AG04450 (cell line): ENCODE results near the gene FOS. TPM values are rescaled to one million over a fixed set of nuclear protein-coding genes. Genes with fewer than 3 reads are reported as not detected.

Source experiments
- CTCF ChIA-PET: fragments of 300-600, 350-600 bp; formaldehyde crosslinking; extraction: SDS; loops from one replicate; lab custom pipeline; 2022; ENCODE audit warnings: antibody characterized with exemption, inconsistent platforms; lab: Charles Lee
- POLR2A ChIA-PET: fragments of 350-600 bp; formaldehyde crosslinking; extraction: SDS; loops from one replicate; lab custom pipeline; 2021; ENCODE audit warnings: antibody characterized with exemption, inconsistent platforms; lab: Yijun Ruan, JAX
- DNase-seq: peaks from one replicate; pipeline ENCODE4 v3.0.0-alpha.2; 2011; ENCODE audit warnings: low read depth, low spot score
- H3K27ac ChIP-seq: one replicate; pipeline ENCODE4 v1.5.1; 2012; ENCODE audit warnings: low read depth, low read length, control low read depth
- H3K27me3 ChIP-seq: one replicate; pipeline ENCODE4 v1.6.0; 2012; ENCODE audit warnings: low read length; ENCODE audit not compliant: control insufficient read depth, insufficient read depth
- H3K4me3 ChIP-seq: 2 replicates; pipeline ENCODE4 v1.5.1; 2011; ENCODE audit warnings: mild to moderate bottlenecking, low read depth, low read length, control low read depth
- H3K9me3 ChIP-seq: 2 replicates; pipeline ENCODE4 v1.5.1; 2012; ENCODE audit warnings: low read length; ENCODE audit not compliant: control insufficient read depth, insufficient read depth
- polyA plus RNA-seq: library from polyadenylated mRNA; depleted of rRNA; stranded (reverse); fragments of >200 nt; gene quantifications from 2 replicates; pipeline ENCODE4 v1.2.3, GENCODE V29; 2011
- TF ChIP-seq, protein P1 (sequence below): IDR thresholded peaks from 2 replicates; pipeline ENCODE4 v1.5.1; 2011; ENCODE audit warnings: low read depth, low read length, control low read depth, inconsistent platforms

Gene FOS
- polyA plus RNA-seq, 1 experiment = 30.6 TPM

DNA sequence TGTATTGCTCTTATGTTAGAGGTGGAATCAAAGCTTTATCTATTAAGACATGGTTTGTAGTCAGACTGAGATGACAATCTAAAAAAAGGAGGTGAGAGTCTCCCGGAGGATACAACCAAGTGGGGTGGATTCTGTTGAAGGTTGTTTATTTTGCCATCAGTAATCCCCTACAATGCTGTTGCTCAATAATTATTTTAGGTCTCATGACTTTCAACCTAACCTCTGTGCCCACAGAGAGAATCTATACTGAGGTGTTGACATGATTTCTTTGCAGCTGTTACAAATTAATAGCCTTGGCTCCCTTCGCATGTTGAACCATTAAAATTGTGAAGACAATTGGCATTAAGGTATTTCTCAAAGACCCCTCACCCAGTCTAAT lies 28.7 kb upstream of the FOS start:
- CTCF ChIA-PET = no interaction called here
- Histone ChIP-seq H3K27me3 (peaks cover 9% of the 10 kb centered on the region), H3K9me3 (no peaks in the 10 kb centered on the region), H3K4me3 (no peak overlapping the region), H3K27ac (no peak overlapping the region)
- POLR2A ChIA-PET = no interaction called here
- TF ChIP-seq, protein P1, sequence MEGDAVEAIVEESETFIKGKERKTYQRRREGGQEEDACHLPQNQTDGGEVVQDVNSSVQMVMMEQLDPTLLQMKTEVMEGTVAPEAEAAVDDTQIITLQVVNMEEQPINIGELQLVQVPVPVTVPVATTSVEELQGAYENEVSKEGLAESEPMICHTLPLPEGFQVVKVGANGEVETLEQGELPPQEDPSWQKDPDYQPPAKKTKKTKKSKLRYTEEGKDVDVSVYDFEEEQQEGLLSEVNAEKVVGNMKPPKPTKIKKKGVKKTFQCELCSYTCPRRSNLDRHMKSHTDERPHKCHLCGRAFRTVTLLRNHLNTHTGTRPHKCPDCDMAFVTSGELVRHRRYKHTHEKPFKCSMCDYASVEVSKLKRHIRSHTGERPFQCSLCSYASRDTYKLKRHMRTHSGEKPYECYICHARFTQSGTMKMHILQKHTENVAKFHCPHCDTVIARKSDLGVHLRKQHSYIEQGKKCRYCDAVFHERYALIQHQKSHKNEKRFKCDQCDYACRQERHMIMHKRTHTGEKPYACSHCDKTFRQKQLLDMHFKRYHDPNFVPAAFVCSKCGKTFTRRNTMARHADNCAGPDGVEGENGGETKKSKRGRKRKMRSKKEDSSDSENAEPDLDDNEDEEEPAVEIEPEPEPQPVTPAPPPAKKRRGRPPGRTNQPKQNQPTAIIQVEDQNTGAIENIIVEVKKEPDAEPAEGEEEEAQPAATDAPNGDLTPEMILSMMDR = no peak
- no peak for DNase-seq

DNA sequence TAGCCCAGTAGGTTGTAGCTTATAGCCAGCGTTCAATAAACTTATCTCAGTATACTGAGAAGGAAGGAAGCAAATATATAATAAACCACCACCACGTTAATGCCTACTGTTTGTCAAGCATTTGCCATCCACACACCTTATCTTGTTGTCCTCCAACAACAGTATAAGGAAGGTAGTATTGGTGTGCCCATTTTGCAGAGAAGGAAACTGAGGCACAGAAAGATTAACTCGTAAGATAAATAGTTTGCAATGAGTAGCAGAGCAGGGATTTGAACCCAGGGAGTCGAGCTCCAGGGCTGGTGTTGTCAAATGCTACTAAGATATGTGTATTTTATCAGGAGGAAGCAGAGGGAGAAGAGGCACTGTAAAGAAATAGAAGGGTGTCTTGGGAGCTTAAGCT lies 27.8 kb upstream of the FOS start:
- TF ChIP-seq, protein P1 = no peak
- ChIA-PET POLR2A (no interaction called here), CTCF (no interaction called here)
- Histone ChIP-seq H3K4me3 (no peak overlapping the region), H3K9me3 (no peaks in the 10 kb centered on the region), H3K27ac (no peak overlapping the region), H3K27me3 (peaks cover 9% of the 10 kb centered on the region)
- DNase-seq = no peak

DNA sequence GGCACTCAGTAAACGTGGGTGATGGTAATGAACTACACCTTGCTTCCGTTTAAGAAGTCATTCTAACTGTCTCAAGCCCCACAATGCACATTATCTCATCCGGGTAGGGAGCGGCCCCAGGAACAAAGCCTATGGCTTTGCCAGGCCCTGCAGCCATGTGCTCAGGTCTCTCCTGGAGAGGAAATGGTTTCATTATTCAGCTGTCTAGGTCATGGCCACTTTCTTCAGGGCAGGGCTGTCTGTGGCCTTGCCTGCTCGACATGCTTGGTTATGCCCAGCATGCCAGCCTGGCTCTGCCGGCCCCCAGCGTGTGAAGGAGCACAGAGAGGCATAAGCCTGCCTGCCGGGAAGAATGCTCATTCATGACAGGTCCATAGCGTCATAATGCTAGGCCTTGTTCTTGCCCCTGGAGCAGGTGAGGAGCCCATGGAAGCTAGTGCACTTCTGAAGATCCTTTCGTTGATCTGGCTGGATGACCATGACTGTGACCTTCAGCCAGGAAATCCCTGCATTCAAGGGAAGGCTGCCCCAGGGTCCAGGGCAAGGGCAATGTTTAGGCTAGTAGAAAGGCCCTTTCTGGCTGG lies 26.3 kb upstream of the FOS start:
- TF ChIP-seq, protein P1 = no peak
- ChIA-PET POLR2A (no interaction called here), CTCF (interaction anchor here (0.5 kb wide), 1 partner anchor 11 kb away, joined by 3 read pairs; no protein-coding TSS in a partner anchor)
- H3K27me3 ChIP-seq = no peaks in the 10 kb centered on the region
- DNase-seq = no peak
- H3K4me3 ChIP-seq = no peak overlapping the region
- no peak overlapping the region for H3K27ac ChIP-seq
- no peaks in the 10 kb centered on the region for H3K9me3 ChIP-seq

DNA sequence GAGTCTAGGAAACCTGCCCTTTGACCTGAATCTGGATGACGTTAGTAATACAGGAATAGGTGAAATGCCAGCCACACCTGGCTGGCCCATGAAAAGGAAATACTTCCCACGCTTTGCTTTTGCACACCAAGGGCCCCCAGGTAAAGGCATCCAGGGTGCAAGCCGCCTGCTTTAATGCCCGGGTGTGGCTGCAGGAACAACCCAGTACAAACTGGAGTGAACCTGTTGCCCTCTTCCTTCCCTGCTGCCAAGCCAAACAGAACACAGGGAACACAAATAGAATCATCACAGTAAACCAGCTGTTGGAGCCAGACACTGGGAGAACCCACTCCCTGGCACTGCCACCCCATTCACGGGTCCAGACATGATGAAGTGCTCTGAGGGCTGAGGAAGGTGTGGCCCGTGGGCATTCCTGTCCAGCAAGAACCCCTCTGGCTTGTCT lies 24.2 kb upstream of the FOS start:
- H3K9me3 ChIP-seq = no peaks in the 10 kb centered on the region
- CTCF ChIA-PET = no interaction called here
- H3K4me3 ChIP-seq = no peak overlapping the region
- no peak overlapping the region for H3K27ac ChIP-seq
- no peak for DNase-seq
- no peaks in the 10 kb centered on the region for H3K27me3 ChIP-seq
- POLR2A ChIA-PET = no interaction called here
- TF ChIP-seq, protein P1 = no peak

DNA sequence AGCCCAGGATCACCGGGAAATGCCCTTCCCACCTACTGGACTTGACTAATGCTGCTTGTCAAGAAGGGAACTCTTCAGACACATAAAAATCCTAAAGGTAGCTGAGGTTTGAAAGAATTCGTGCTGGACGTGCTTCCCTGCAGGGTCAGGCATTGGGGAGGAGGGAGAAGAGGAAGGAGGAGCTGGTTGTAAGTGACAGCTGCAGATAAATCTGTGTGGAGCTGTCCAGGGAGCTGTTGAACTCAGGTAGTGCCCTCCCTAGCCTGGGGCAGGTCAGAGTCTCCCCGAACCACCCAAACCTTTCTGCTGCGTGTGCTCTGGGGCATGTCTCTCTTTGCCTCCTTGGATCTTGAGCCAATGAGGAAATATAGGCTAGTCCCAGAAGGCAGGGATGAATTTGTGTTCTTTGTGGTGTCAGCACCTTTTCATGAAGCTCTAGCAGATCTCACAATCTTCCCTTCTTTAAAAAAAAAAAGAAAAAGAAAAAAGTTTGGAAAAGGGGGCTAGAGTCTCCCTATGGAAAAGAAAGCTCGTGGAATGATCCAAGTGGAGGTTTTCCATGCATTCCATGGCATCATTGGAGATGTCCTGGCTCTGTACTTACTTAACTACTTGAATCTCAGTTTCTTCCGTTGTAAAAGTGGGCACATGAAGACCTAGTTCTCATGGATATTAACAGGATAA lies 23.6 kb upstream of the FOS start:
- CTCF ChIA-PET = no interaction called here
- TF ChIP-seq, protein P1 = no peak

More for the DNA sequence above, 23.6 kb upstream of the FOS start:
- Histone ChIP-seq H3K4me3 (no peak overlapping the region), H3K27ac (no peak overlapping the region), H3K9me3 (no peaks in the 10 kb centered on the region), H3K27me3 (no peaks in the 10 kb centered on the region)
- POLR2A ChIA-PET = no interaction called here
- DNase-seq = no peak
